GM18517 (cell line): ENCODE measurements around the gene ABCB6.
"Not testable (repeated sequence)": the region's sequence is repeated elsewhere in the genome, so short reads cannot be mapped to it uniquely, and the experiment has no call there.

Source experiments
- ATAC-seq: cut with Tn5 transposase; IDR thresholded peaks from one replicate; pipeline ENCODE4 v1.9.1; 2021; ENCODE audit warnings: mild to moderate bottlenecking, moderate library complexity; ENCODE audit not compliant: unreplicated experiment

The ABCB6 gene

GRCh38 chr2:219218732-219219701 lies at the start of gene ABCB6:
Gene ABCB6, minus strand, starts transcription at chr2:219218958. Its CDS starts 285 bp downstream, at chr2:219218673.
- peak; percentile 70 for ATAC-seq

- ATAC-seq: no peak
Measured at GRCh38 chr2:219268294-219268693, 49.5 kb upstream of the ABCB6 start.

GRCh38 chr2:219266886-219267285 lies 48.1 kb upstream of the ABCB6 start:
- ATAC-seq: no peak

DNA sequence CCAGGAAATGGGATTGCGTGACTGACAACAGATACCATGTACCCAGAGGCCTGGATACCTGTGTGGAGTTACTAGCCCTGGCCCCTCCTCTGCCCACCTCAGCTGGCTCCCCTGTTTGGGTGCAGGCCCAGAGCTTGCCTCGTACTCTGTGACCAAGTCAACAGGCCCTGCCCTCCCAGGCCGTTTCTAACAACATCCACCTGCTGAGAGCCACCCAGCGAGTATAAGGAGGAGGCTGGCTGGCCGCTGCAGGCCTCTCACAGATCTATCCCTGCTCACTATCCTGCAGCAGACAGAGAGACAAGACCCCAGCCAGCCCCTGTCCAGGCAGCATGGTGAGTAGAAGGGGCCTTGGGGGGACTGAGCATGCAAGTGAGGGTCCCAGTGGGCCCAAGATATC lies 47.5 kb upstream of the ABCB6 start:
- no peak for ATAC-seq

DNA sequence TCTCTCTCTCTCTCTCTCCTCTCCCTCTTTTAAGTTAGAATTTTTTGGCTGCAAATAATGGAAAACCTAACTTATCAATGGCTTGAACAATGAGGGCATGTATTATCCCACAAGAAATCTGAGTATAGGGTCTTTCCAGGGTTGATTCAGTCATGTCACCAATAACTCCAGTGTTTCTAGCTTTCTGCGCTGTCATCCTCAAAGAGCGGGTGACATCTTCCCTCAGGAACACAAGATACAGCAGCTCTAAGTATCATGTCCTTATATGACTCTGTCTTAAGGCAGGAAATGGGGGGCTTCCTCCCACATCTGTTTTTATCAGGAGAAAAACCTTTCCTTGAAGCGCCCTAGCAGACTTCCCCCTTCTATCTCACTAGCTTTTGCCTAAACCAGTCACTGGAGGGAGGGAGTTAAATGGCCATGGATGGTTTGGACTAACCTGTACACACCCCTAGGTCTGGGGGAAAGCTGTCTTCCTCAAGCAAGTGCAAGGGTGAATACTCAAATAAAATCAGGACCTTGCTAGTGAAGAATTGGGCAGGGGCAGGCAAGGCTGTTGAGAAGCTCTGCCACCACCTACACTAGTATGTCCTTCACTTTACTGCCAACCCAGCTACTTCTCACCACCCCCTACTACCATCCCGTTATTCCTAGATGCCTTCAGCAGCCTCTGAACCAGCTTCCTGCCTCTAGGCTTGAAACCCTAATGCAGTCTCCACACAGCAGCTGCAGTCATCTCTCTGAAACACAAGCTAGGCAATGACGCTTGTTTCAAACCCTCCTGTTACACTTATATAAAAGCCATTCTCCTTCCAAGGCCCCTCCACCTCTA lies 42.5 kb upstream of the ABCB6 start:
- ATAC-seq: no peak

DNA sequence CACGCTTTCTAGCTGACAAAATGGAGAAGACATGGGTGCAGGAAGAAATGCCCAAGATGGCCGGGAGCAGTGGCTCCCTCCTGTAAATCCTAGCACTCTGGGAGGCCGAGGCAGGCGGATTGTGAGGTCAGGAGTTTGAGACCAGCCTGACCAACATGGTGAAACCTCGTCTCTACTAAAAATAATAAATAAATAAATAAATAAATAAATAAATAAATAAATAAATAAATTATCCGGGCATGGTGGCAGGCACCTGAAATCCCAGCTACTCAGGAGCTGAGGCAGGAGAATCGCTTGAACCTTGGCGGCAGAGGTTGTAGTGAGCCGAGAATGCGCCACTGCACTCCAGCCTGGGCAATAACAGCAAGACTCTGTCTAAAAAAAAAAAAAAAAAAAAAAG lies 40.2 kb upstream of the ABCB6 start:
- ATAC-seq: not testable (repeated sequence)

- peak; percentile 34 for ATAC-seq
Measured at GRCh38 chr2:219254590-219255201, 35.9 kb upstream of the ABCB6 start.

GRCh38 chr2:219253753-219254589 lies 35.2 kb upstream of the ABCB6 start, which contains the start of gene TUBA4A:
Gene TUBA4A, minus strand, starts transcription at chr2:219253918. Its CDS starts 60 bp downstream, at chr2:219253858.
- ATAC-seq: peak; percentile 29

- peak; percentile 10 for ATAC-seq
Measured at GRCh38 chr2:219252900-219253752, 34.4 kb upstream of the ABCB6 start, which contains the start of gene TUBA4B. Gene TUBA4B, plus strand, starts transcription at chr2:219253243. Its CDS starts 165 bp downstream, at chr2:219253408.

DNA sequence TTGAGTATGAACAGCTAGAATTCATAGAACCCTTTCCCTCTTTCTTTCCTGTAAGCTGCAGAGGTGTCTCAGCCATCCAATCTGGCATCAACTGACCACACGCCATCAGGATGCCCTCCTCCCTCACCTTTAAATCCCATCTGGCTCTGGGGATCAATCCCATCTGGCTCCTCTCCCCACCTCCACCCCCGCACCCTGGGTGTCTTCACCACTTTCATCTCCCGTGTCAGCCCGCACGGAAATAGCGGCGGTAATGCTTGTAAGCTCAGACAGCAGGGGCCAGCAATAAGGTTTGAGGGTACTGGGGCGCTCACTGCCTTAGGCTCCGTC lies 33.8 kb upstream of the ABCB6 start:
- ATAC-seq: no peak

GRCh38 chr2:219252084-219252483 lies 33.3 kb upstream of the ABCB6 start:
- no peak for ATAC-seq

DNA sequence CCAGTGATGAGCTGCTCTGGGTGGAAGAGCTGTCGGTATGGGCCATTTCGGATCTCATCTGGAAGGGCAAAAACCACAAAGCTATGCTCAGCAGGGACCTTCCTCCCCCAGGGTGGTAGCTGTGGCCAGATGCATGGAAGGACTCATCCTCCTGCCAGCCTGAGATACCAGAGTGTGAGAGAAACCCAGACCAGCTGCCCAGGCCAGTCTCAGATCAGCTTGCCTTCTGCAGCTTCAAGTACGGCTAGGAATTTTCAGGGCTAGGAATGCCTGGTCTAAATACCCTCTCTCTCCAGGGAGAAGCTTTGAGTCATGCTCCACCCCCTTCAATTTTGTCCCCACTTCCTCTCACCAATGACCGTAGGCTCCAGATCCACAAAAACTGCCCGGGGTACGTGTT lies 32.9 kb upstream of the ABCB6 start:
- no peak for ATAC-seq

DNA sequence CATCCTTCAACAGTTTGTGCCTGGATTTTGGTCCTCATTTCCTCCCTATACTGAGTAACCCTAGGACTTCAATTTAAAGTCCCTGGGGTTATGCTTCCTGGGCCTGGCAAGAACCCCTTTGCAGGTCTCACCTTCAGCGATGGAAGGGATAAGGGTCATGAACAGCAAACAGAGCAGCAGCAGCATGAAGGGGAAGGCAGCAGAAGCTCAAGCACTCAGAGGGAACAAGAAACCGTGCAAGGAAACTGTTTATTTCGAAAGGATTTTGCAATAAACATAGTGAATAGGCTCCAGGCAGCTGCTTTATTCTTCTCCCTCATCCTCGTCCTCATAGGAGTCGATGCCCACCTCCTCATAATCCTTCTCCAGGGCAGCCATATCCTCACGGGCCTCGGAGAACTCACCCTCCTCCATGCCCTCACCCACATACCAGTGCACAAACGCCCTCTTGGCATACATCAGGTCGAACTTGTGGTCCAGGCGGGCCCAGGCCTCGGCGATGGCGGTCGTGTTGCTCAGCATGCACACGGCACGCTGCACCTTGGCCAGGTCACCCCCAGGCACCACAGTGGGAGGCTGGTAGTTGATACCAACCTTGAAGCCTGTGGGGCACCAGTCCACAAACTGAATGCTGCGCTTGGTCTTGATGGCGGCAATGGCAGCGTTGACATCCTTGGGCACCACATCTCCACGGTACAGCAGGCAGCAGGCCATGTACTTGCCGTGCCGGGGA lies 31.5 kb upstream of the ABCB6 start:
- ATAC-seq: no peak

GRCh38 chr2:219249203-219249980 lies 30.6 kb upstream of the ABCB6 start:
- ATAC-seq: peak; percentile 52

DNA sequence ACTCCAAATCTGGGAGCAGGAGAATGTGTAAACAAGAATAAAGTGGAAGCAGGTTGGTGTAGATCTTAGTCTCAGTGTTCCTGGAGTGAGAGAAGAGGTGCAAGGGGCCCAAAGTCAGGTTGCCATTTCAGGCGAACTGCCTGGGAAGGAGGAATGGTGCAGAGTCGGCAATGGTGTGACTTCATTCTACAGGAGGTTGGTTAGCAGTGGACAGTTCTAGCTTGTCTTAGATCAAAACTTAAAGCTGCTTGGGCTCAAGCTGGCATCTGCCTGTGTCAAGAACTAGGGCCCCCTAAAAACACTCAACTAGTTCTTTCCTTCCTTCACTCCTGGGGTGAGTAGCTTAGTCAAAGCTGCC lies 30.1 kb upstream of the ABCB6 start:
- no peak for ATAC-seq

GRCh38 chr2:219247678-219248642 lies 29.2 kb upstream of the ABCB6 start:
- ATAC-seq: no peak

- ATAC-seq: no peak
Measured at GRCh38 chr2:219246559-219246958, 27.8 kb upstream of the ABCB6 start.
